ENCODE data around the gene ALPI.

Gene ALPI

DNA sequence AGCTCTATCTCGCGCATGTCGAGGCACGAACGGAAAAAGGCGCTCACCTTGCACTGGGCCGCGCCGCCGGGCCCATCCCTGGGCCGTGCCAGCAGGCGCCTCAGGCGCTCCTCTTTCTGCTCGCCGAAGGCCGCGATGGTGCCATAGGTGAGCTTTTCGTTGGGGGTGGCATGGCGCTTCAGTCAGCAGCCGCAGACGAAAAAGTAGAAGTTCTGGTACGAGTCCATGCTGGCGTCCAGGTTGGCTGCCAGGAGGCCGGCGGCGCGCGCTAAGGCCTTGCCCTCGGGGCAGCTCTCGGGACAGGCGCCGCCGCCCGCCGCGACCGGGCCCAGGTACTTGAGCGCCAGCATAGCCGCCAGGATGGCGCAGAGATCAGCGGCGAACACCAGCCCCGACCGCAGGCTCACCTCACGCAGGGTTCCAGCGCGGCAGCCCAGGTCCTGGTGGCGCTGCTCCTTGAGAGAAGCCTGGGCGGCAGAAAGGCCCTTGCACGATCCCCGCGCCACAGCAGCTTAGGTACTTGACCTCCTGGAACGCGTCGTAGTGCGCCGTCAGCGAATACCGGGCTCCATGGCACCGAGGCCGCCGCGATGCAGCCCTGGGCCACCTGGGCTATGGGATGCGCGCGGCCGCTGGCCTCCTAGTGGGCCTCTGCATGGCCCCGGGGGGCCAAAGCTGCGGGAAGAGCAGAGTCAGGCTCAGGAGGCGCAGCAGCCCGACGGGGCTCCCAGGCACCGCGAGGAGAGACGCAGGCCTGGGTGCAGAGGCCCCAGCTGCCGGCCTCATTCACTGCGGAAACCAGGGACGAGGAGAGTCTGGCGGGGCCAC, 36.5 kb upstream of the ALPI start:
- H3K4me3 ChIP-seq (ENCODE audit: low read depth, low read length) = no peak overlapping the region

DNA sequence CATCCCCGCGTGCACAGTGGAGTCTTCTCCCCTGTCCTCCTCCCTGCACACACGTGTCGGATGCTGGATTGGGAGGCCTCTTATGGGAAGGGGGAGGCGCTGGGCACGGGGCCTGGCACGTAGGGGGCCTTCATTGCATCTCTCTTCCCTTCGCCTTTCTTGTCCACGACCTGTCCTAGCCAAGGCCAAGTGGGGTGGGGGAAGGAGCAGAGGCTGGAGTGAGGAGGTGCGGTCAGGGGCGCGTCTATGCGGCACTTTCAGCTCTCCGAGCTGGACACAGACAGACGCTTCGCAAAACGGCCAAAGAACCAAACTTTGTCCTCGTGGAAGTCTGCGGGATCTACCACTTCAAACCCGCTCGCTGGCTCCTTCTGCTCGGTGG, 35.9 kb upstream of the ALPI start:
- no peak overlapping the region for H3K4me3 ChIP-seq (ENCODE audit: low read depth, low read length)
- ChIA-PET CTCF (no interaction called here), POLR2A (no interaction called here)
- H3K9me3 ChIP-seq (ENCODE audit: control insufficient read depth, insufficient read depth, low read depth, low read length) = no peaks in the 10 kb centered on the region
- H3K27ac ChIP-seq (ENCODE audit: extremely low read depth, low read depth, low read length) = no peak overlapping the region
- TF ChIP-seq, protein P1, sequence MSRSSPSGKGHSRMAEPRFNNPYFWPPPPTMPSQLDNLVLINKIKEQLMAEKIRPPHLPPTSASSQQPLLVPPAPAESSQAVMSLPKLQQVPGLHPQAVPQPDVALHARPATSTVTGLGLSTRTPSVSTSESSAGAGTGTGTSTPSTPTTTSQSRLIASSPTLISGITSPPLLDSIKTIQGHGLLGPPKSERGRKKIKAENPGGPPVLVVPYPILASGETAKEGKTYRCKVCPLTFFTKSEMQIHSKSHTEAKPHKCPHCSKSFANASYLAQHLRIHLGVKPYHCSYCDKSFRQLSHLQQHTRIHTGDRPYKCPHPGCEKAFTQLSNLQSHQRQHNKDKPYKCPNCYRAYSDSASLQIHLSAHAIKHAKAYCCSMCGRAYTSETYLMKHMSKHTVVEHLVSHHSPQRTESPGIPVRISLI (tag by site-specific recombination; IDR thresholded peaks at IDR 0.05) = no peak
- no peak for TF ChIP-seq TRIM28 (IDR thresholded peaks at IDR 0.05; ENCODE audit: borderline replicate concordance, low read length)
- H3K36me3 ChIP-seq (ENCODE audit: control insufficient read depth in 2 of 2, insufficient read depth in 1 of 2, low read length in 2 of 2) = no peaks in the 10 kb centered on the region
- no peaks in the 10 kb centered on the region for H3K4me1 ChIP-seq (ENCODE audit: control insufficient read depth, insufficient read depth, low read length)

More for the DNA sequence above, 36.5 kb upstream of the ALPI start:
- TF ChIP-seq, protein P2, sequence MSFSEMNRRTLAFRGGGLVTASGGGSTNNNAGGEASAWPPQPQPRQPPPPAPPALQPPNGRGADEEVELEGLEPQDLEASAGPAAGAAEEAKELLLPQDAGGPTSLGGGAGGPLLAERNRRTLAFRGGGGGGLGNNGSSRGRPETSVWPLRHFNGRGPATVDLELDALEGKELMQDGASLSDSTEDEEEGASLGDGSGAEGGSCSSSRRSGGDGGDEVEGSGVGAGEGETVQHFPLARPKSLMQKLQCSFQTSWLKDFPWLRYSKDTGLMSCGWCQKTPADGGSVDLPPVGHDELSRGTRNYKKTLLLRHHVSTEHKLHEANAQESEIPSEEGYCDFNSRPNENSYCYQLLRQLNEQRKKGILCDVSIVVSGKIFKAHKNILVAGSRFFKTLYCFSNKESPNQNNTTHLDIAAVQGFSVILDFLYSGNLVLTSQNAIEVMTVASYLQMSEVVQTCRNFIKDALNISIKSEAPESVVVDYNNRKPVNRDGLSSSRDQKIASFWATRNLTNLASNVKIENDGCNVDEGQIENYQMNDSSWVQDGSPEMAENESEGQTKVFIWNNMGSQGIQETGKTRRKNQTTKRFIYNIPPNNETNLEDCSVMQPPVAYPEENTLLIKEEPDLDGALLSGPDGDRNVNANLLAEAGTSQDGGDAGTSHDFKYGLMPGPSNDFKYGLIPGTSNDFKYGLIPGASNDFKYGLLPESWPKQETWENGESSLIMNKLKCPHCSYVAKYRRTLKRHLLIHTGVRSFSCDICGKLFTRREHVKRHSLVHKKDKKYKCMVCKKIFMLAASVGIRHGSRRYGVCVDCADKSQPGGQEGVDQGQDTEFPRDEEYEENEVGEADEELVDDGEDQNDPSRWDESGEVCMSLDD (tag by site-specific recombination; IDR thresholded peaks at IDR 0.05) = no peak
- Histone ChIP-seq H3K4me1 (ENCODE audit: control insufficient read depth, insufficient read depth, low read length) (no peaks in the 10 kb centered on the region), H3K36me3 (ENCODE audit: control insufficient read depth in 2 of 2, insufficient read depth in 1 of 2, low read length in 2 of 2) (no peaks in the 10 kb centered on the region), H3K9me3 (ENCODE audit: control insufficient read depth, insufficient read depth, low read depth, low read length) (no peaks in the 10 kb centered on the region), H3K27ac (ENCODE audit: extremely low read depth, low read depth, low read length) (no peak overlapping the region)
- CTCF ChIA-PET = interaction anchor here (0.7 to 1.1 kb wide), 2 partner anchors 8 to 14 kb away, joined by 3 to 4 read pairs; no protein-coding TSS in a partner anchor
- POLR2A ChIA-PET = no interaction called here

GRCh38 chr2:232420463-232421188, 35.3 kb upstream of the ALPI start:
- POLR2A ChIA-PET = no interaction called here
- no peak overlapping the region; the same call in 1 of the 2 replicates for H3K27ac ChIP-seq (ENCODE audit: extremely low read depth, low read depth, low read length)
- TF ChIP-seq SCRT2 (tag by site-specific recombination; IDR thresholded peaks at IDR 0.05) = peak; percentile 87
- TF ChIP-seq ZNF791 (tag by site-specific recombination; IDR thresholded peaks at IDR 0.05) = no peak
- TF ChIP-seq CTCF (tag by site-specific recombination; IDR thresholded peaks at IDR 0.05) = peak; percentile 50; the same call in 1 of the 2 replicates
- TF ChIP-seq, protein P3, sequence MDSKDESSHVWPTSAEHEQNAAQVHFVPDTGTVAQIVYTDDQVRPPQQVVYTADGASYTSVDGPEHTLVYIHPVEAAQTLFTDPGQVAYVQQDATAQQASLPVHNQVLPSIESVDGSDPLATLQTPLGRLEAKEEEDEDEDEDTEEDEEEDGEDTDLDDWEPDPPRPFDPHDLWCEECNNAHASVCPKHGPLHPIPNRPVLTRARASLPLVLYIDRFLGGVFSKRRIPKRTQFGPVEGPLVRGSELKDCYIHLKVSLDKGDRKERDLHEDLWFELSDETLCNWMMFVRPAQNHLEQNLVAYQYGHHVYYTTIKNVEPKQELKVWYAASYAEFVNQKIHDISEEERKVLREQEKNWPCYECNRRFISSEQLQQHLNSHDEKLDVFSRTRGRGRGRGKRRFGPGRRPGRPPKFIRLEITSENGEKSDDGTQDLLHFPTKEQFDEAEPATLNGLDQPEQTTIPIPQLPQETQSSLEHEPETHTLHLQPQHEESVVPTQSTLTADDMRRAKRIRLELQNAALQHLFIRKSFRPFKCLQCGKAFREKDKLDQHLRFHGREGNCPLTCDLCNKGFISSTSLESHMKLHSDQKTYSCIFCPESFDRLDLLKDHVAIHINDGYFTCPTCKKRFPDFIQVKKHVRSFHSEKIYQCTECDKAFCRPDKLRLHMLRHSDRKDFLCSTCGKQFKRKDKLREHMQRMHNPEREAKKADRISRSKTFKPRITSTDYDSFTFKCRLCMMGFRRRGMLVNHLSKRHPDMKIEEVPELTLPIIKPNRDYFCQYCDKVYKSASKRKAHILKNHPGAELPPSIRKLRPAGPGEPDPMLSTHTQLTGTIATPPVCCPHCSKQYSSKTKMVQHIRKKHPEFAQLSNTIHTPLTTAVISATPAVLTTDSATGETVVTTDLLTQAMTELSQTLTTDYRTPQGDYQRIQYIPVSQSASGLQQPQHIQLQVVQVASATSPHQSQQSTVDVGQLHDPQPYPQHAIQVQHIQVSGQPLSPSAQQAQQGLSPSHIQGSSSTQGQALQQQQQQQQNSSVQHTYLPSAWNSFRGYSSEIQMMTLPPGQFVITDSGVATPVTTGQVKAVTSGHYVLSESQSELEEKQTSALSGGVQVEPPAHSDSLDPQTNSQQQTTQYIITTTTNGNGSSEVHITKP (tag by site-specific recombination; IDR thresholded peaks at IDR 0.05) = 0 out of 2 replicates have a peak, but pooled peaks have one; percentile 10
- TF ChIP-seq ZFP37 (tag by site-specific recombination; IDR thresholded peaks at IDR 0.05) = no peak
- no peak for TF ChIP-seq ZNF530 (tag by site-specific recombination; IDR thresholded peaks at IDR 0.05; ENCODE audit: low read depth)
- TF ChIP-seq ZEB2 (tag by site-specific recombination; IDR thresholded peaks at IDR 0.05) = no peak
- 0 out of 2 replicates have a peak, but pooled peaks have one; percentile 19 for TF ChIP-seq ZNF660 (tag by site-specific recombination; IDR thresholded peaks at IDR 0.05)
- TF ChIP-seq ZNF600 (tag by site-specific recombination; IDR thresholded peaks at IDR 0.05) = 0 out of 2 replicates have a peak, but pooled peaks have one; percentile 18
- TF ChIP-seq ZNF335 (tag by site-specific recombination; conservative IDR thresholded peaks at IDR 0.05) = peak; percentile 52; the same call in 1 of the 2 replicates
- TF ChIP-seq, protein P4, sequence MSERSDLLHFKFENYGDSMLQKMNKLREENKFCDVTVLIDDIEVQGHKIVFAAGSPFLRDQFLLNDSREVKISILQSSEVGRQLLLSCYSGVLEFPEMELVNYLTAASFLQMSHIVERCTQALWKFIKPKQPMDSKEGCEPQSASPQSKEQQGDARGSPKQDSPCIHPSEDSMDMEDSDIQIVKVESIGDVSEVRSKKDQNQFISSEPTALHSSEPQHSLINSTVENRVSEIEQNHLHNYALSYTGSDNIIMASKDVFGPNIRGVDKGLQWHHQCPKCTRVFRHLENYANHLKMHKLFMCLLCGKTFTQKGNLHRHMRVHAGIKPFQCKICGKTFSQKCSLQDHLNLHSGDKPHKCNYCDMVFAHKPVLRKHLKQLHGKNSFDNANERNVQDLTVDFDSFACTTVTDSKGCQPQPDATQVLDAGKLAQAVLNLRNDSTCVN (tag by site-specific recombination; optimal IDR thresholded peaks at IDR 0.05) = peak; percentile 62
- peak; percentile 27; the same call in 1 of the 2 replicates for TF ChIP-seq ZBTB17 (tag by site-specific recombination; IDR thresholded peaks at IDR 0.05)
- TF ChIP-seq ZBTB6 (tag by site-specific recombination; IDR thresholded peaks at IDR 0.05) = peak; percentile 61; the same call in 1 of the 2 replicates
- CTCF ChIA-PET = interaction anchor here (0.5 to 0.7 kb wide), 5 partner anchors 16 to 490 kb away, joined by 3 to 6 read pairs (median 3); no protein-coding TSS in a partner anchor
- H3K9me3 ChIP-seq (ENCODE audit: control insufficient read depth, insufficient read depth, low read depth, low read length) = no peaks in the 10 kb centered on the region
- no peaks in the 10 kb centered on the region for H3K4me1 ChIP-seq (ENCODE audit: control insufficient read depth, insufficient read depth, low read length)
- H3K4me3 ChIP-seq (ENCODE audit: low read depth, low read length) = peak overlapping the region; percentile 49
- no peaks in the 10 kb centered on the region for H3K36me3 ChIP-seq (ENCODE audit: control insufficient read depth in 2 of 2, insufficient read depth in 1 of 2, low read length in 2 of 2)
